Tibial nerve (tissue), 4 donors: ENCODE data around the gene CYP4F12. TPM values are rescaled to one million over a fixed set of nuclear protein-coding genes. Genes with fewer than 3 reads are reported as not detected.

Experiments used
- DNase-seq, 2 donors: peaks; one replicate each; pipeline ENCODE4 v3.0.0-alpha.2; 2019; ENCODE audit warnings: low spot score in 2 of 2
- H3K27ac ChIP-seq, 4 donors: fragments of 200-600 bp; sonication (generic) in 3 of 4; one replicate each; pipeline ENCODE4 v1.5.1; 2017 to 2019; ENCODE audit warnings: mild to moderate bottlenecking in 1 of 4
- H3K27me3 ChIP-seq, 2 donors: fragments of 200-600 bp; sonication (generic) in 1 of 2; one replicate each; pipeline versions ENCODE4 v1.5.1 to v1.6.0; 2017 to 2019
- H3K36me3 ChIP-seq, 3 donors: fragments of 200-600 bp; sonication (generic); one replicate each; pipeline ENCODE4 v1.5.1; 2018 to 2019
- H3K4me1 ChIP-seq, 4 donors: fragments of 200-600 bp; sonication (generic) in 3 of 4; one replicate each; pipeline ENCODE4 v1.5.1; 2017 to 2019
- H3K4me3 ChIP-seq, 4 donors: fragments of 200-600 bp; sonication (generic) in 3 of 4; one replicate each; pipeline ENCODE4 v1.5.1; 2017 to 2019; ENCODE audit warnings: mild to moderate bottlenecking in 1 of 4, moderate library complexity in 1 of 4
- H3K9me3 ChIP-seq, 4 donors: fragments of 200-600 bp; sonication (generic) in 3 of 4; one replicate each; pipeline ENCODE4 v1.5.1; 2017 to 2019
- EP300 ChIP-seq, 2 donors: sonication (generic); formaldehyde crosslinking; IDR thresholded peaks; one replicate each; pipeline ENCODE4 v1.6.1; 2017; ENCODE audit warnings: antibody characterized with exemption in 2 of 2, mild to moderate bottlenecking in 1 of 2
- POLR2A ChIP-seq, 2 donors: fragments of 450-650 bp; IDR thresholded peaks; one replicate each; pipeline ENCODE4 v1.6.1; 2017; ENCODE audit warnings: antibody characterized with exemption in 2 of 2, mild to moderate bottlenecking in 2 of 2, moderate library complexity in 2 of 2
- WGBS, 2 donors: methylation state at CpG; one replicate each; pipeline ENCODE4 v1.1.5; 2018; 5-methylcytosine and 5-hydroxymethylcytosine counted together
- total RNA-seq, 4 donors: library from RNA; depleted of rRNA; stranded (reverse); fragments of >200 nt; gene quantifications; one replicate each; pipeline ENCODE4 v1.1.0, GENCODE V29; 2016
- TF ChIP-seq, protein P1 (sequence below), 5 experiments: fragments of 200-600 bp in 3 of 5; fragments of 450-650 bp in 2 of 5; sonication (generic) in 3 of 5; IDR thresholded peaks; one replicate each; pipeline ENCODE4 v1.5.1; 2016 to 2019; ENCODE audit warnings: antibody characterized with exemption in 5 of 5, mild to moderate bottlenecking in 3 of 5, moderate library complexity in 2 of 5

CYP4F12 gene
- total RNA-seq, 4 donors from 2014 or later, result 12.6 to 62.0 (median 50.4) TPM

DNA sequence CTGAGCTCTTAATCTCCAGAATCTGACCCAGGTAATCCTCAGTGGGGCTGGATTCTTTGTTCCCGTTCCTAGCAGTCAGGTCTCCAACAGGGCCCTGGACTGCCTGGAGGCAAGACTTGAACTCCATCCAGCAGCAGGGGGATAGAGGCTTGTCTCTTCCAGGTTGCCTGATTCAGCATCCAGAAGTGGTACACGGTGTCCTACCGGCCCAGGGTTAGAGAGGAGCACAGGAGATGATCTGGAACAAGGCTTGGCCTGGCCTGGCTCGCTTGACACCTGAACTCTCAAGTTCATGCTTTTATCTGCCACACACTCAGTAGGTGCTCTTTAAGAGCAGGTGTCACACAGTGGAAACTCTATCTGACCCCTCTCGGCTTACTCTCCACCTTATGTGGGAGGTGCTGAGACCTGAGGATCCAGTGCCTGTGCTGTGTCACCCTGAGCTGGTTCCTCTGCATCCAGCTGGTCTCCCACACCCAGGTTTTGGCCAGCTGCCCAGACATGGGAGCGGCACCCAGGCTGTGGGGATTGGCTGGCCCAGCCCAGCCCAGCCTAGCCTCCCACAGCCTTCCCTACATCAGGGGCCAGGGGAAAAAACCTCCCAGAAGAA lies 32.5 kb upstream of the CYP4F12 start, which contains the start of gene CYP4F3:
CYP4F3 (plus strand) TSS at position 604 of the 610 bp plus-strand sequence. CDS start 519 bp downstream, outside the sequence.
- DNase-seq, result peak; percentile 46 to 62
- Histone ChIP-seq H3K4me1 (peaks cover 0 to 21% (median 3%) of the 10 kb centered on the region in 4 donors), H3K9me3 (no peaks in the 10 kb centered on the region)

GRCh38 chr19:15640904-15641597 lies 31.8 kb upstream of the CYP4F12 start:
- 59 to 78% methylated on average over 12 of the region's 12 CpGs for WGBS, 2 donors

More for the DNA sequence above, 32.5 kb upstream of the CYP4F12 start, which contains the start of gene CYP4F3:
- Histone ChIP-seq H3K27me3 (no peaks in the 10 kb centered on the region), H3K27ac (peak within 1 kb of the TSS in 2 of 4 donors; percentile 71), H3K4me3 (no peak within 1 kb of the TSS), H3K36me3 (no peaks in the 10 kb centered on the region)
- no peak for TF ChIP-seq POLR2A (IDR thresholded peaks at IDR 0.05)
- no peak for TF ChIP-seq EP300 (IDR thresholded peaks at IDR 0.05)
- TF ChIP-seq, protein P1, sequence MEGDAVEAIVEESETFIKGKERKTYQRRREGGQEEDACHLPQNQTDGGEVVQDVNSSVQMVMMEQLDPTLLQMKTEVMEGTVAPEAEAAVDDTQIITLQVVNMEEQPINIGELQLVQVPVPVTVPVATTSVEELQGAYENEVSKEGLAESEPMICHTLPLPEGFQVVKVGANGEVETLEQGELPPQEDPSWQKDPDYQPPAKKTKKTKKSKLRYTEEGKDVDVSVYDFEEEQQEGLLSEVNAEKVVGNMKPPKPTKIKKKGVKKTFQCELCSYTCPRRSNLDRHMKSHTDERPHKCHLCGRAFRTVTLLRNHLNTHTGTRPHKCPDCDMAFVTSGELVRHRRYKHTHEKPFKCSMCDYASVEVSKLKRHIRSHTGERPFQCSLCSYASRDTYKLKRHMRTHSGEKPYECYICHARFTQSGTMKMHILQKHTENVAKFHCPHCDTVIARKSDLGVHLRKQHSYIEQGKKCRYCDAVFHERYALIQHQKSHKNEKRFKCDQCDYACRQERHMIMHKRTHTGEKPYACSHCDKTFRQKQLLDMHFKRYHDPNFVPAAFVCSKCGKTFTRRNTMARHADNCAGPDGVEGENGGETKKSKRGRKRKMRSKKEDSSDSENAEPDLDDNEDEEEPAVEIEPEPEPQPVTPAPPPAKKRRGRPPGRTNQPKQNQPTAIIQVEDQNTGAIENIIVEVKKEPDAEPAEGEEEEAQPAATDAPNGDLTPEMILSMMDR (IDR thresholded peaks at IDR 0.05), result no peak
- WGBS, 2 donors, result 51 to 52% methylated on average over 4 to 6 of the region's 6 CpGs

GRCh38 chr19:15641901-15642491 lies 30.9 kb upstream of the CYP4F12 start:
- H3K27me3 ChIP-seq, result no peaks in the 10 kb centered on the region
- no peak for DNase-seq
- WGBS, 2 donors, result 76 to 78% methylated on average over 5 of the region's 5 CpGs
- H3K4me1 ChIP-seq, result peaks cover 0 to 21% (median 3%) of the 10 kb centered on the region in 4 donors
- H3K27ac ChIP-seq, result peak overlapping the region in 2 of 4 donors; percentile 71
- no peak for TF ChIP-seq POLR2A (IDR thresholded peaks at IDR 0.05)
- TF ChIP-seq, protein P1 (IDR thresholded peaks at IDR 0.05), result no peak
- no peak for TF ChIP-seq EP300 (IDR thresholded peaks at IDR 0.05)
- no peak overlapping the region for H3K4me3 ChIP-seq
- no peaks in the 10 kb centered on the region for H3K9me3 ChIP-seq
- H3K36me3 ChIP-seq, result no peaks in the 10 kb centered on the region

More at GRCh38 chr19:15640904-15641597, 31.8 kb upstream of the CYP4F12 start:
- DNase-seq, result no peak
- Histone ChIP-seq H3K4me1 (peaks cover 0 to 21% (median 3%) of the 10 kb centered on the region in 4 donors), H3K9me3 (no peaks in the 10 kb centered on the region), H3K36me3 (no peaks in the 10 kb centered on the region), H3K27ac (peak overlapping the region in 2 of 4 donors; percentile 71), H3K4me3 (no peak overlapping the region), H3K27me3 (no peaks in the 10 kb centered on the region)
- TF ChIP-seq POLR2A (IDR thresholded peaks at IDR 0.05), result no peak
- TF ChIP-seq, protein P1 (IDR thresholded peaks at IDR 0.05), result no peak
- no peak for TF ChIP-seq EP300 (IDR thresholded peaks at IDR 0.05)

- no peak overlapping the region for H3K4me3 ChIP-seq
- H3K36me3 ChIP-seq, result no peaks in the 10 kb centered on the region
- H3K9me3 ChIP-seq, result no peaks in the 10 kb centered on the region
- DNase-seq, result no peak
- no peaks in the 10 kb centered on the region for H3K27me3 ChIP-seq
- H3K27ac ChIP-seq, result no peak overlapping the region
- TF ChIP-seq, protein P1 (IDR thresholded peaks at IDR 0.05), result no peak
- TF ChIP-seq POLR2A (IDR thresholded peaks at IDR 0.05), result no peak
- TF ChIP-seq EP300 (IDR thresholded peaks at IDR 0.05), result no peak
- peaks cover 0 to 21% (median 3%) of the 10 kb centered on the region in 4 donors for H3K4me1 ChIP-seq
Observed at GRCh38 chr19:15642807-15643206, 30.1 kb upstream of the CYP4F12 start.
